ENCODE data around the gene OR56A5.

GRCh38 chr11:5992604-5993251 lies 24.4 kb upstream of the OR56A5 start:
- TF ChIP-seq, protein P1, sequence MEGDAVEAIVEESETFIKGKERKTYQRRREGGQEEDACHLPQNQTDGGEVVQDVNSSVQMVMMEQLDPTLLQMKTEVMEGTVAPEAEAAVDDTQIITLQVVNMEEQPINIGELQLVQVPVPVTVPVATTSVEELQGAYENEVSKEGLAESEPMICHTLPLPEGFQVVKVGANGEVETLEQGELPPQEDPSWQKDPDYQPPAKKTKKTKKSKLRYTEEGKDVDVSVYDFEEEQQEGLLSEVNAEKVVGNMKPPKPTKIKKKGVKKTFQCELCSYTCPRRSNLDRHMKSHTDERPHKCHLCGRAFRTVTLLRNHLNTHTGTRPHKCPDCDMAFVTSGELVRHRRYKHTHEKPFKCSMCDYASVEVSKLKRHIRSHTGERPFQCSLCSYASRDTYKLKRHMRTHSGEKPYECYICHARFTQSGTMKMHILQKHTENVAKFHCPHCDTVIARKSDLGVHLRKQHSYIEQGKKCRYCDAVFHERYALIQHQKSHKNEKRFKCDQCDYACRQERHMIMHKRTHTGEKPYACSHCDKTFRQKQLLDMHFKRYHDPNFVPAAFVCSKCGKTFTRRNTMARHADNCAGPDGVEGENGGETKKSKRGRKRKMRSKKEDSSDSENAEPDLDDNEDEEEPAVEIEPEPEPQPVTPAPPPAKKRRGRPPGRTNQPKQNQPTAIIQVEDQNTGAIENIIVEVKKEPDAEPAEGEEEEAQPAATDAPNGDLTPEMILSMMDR (IDR thresholded peaks at IDR 0.05; ENCODE audit: low read depth, low read length, missing input control) = peak; percentile 51
- TF ChIP-seq, protein P2, sequence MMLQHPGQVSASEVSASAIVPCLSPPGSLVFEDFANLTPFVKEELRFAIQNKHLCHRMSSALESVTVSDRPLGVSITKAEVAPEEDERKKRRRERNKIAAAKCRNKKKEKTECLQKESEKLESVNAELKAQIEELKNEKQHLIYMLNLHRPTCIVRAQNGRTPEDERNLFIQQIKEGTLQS (IDR thresholded peaks at IDR 0.05) = no peak
- TF ChIP-seq, protein P3, sequence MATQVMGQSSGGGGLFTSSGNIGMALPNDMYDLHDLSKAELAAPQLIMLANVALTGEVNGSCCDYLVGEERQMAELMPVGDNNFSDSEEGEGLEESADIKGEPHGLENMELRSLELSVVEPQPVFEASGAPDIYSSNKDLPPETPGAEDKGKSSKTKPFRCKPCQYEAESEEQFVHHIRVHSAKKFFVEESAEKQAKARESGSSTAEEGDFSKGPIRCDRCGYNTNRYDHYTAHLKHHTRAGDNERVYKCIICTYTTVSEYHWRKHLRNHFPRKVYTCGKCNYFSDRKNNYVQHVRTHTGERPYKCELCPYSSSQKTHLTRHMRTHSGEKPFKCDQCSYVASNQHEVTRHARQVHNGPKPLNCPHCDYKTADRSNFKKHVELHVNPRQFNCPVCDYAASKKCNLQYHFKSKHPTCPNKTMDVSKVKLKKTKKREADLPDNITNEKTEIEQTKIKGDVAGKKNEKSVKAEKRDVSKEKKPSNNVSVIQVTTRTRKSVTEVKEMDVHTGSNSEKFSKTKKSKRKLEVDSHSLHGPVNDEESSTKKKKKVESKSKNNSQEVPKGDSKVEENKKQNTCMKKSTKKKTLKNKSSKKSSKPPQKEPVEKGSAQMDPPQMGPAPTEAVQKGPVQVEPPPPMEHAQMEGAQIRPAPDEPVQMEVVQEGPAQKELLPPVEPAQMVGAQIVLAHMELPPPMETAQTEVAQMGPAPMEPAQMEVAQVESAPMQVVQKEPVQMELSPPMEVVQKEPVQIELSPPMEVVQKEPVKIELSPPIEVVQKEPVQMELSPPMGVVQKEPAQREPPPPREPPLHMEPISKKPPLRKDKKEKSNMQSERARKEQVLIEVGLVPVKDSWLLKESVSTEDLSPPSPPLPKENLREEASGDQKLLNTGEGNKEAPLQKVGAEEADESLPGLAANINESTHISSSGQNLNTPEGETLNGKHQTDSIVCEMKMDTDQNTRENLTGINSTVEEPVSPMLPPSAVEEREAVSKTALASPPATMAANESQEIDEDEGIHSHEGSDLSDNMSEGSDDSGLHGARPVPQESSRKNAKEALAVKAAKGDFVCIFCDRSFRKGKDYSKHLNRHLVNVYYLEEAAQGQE (IDR thresholded peaks at IDR 0.05) = no peak
- TF ChIP-seq, protein P4, sequence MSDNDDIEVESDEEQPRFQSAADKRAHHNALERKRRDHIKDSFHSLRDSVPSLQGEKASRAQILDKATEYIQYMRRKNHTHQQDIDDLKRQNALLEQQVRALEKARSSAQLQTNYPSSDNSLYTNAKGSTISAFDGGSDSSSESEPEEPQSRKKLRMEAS (IDR thresholded peaks at IDR 0.05) = no peak
- TF ChIP-seq, protein P5, sequence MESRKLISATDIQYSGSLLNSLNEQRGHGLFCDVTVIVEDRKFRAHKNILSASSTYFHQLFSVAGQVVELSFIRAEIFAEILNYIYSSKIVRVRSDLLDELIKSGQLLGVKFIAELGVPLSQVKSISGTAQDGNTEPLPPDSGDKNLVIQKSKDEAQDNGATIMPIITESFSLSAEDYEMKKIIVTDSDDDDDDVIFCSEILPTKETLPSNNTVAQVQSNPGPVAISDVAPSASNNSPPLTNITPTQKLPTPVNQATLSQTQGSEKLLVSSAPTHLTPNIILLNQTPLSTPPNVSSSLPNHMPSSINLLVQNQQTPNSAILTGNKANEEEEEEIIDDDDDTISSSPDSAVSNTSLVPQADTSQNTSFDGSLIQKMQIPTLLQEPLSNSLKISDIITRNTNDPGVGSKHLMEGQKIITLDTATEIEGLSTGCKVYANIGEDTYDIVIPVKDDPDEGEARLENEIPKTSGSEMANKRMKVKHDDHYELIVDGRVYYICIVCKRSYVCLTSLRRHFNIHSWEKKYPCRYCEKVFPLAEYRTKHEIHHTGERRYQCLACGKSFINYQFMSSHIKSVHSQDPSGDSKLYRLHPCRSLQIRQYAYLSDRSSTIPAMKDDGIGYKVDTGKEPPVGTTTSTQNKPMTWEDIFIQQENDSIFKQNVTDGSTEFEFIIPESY (IDR thresholded peaks at IDR 0.05) = no peak
- TF ChIP-seq TAF1 (conservative IDR thresholded peaks at IDR 0.05) (no peak), EGR1 (IDR thresholded peaks at IDR 0.05; ENCODE audit: low read depth in 2 of 2) (no peak), GABPA (IDR thresholded peaks at IDR 0.05 in 1 of 2, conservative IDR thresholded peaks at IDR 0.05 in 1 of 2) (no peak), YY1 (IDR thresholded peaks at IDR 0.05) (no peak), SP1 (IDR thresholded peaks at IDR 0.05) (no peak), HNF4G (IDR thresholded peaks at IDR 0.05) (no peak), FOXA1 (IDR thresholded peaks at IDR 0.05) (no peak), RAD21 (IDR thresholded peaks at IDR 0.05) (peak; percentile 46 to 71), FOXA2 (IDR thresholded peaks at IDR 0.05) (no peak)
